Stimulated activated CD8-positive, alpha-beta memory T cell treated with anti-CD3 and anti-CD28 coated beads, Interleukin-2, amount 100 ng/mL, for 48 hours (primary cell): ENCODE measurements around the gene C9orf152.

Experiments used
- DNase-seq, 2 donors: peaks; one replicate each; pipeline ENCODE4 v3.0.0-alpha.2; 2020; ENCODE audit warnings: low read depth in 2 of 2

Gene C9orf152

DNA sequence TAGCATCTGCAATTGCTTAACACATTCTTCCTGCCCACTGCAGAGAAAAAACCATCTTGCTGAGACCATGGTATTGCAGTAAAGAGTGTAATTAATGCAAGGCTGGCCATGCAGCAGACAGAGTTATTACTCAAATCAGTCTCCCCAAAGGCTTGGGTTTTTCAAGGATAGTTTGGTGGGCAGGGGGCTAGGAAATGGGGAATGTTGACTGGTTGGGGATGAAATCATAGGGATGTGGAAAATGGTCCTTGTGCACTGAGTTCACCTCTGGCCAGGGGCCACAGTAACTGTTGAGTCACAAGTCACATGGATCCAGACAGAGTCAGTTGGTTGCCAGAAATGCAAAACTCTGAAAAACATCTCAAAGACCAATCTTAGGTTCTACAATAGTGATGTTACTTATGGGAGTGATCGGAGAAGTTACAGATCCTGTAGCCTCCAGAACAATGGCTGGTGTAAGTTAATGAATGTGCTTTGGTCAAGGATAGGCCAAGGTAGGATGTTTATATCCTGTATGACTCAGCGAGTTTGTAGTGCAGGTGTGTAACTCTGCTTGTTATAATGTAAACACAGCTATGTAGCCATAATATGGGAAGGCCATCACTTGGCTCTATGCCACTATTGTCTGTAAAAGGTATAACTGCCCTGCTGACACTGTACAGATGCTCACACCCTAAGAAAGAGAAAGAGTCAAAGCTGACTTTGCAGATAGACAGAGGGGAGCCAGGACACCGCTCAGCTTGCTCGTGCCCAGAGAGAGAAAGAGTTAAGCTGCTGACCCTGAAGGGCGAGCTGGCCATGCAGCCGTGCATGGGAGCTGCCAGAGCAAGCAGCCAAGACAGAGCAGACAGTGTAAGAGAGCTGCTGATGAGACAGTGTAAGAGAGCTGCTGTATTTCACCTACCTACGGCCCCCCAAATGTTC lies 27.2 kb downstream of the C9orf152 start:
- no peak for DNase-seq

- DNase-seq = no peak
Observed at GRCh38 chr9:110179734-110180133, 28.2 kb downstream of the C9orf152 start.

GRCh38 chr9:110178281-110178680 lies 29.7 kb downstream of the C9orf152 start:
- DNase-seq = no peak

GRCh38 chr9:110175275-110175968 lies 32.5 kb downstream of the C9orf152 start:
- DNase-seq = no peak

DNA sequence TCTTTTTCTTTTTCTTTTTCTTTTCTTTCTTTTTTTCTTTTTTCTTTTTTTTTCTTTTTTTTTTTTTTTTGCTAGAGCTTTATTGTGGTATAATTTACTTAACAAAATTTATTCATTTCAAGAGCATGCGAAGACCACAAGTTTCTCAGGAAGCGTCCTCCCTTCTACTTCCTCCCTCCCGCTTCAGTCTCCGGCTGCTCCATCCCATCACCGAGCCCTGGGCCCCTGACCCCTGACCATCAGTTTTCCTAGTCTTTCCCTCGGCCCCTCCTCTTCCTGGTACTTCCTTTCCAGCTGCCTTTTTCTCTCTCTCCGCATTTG lies 34.7 kb downstream of the C9orf152 start:
- no peak for DNase-seq

- DNase-seq = no peak
Observed at GRCh38 chr9:110170357-110171257, 37.4 kb downstream of the C9orf152 start.

- no peak for DNase-seq
Observed at GRCh38 chr9:110168486-110168885, 39.5 kb downstream of the C9orf152 start.

DNA sequence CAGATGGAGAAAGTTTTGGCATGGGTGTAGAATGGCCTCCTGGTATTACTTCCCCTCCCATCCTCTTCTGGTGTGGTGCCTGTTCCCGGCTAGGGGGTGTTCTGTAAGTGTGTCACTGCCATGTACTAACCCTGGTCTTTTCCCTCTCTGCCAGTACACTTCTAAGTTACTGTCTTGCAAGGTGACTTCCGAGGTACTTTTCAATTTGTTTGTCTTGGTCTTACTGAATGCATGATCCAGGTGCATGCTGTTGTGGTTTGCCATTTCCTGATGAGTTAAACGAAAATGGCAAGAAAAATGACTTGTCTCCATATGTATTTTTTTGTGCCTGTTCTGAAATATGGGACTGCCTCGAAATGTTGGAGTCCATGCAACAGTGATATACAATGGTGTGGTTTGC lies 46.0 kb downstream of the C9orf152 start:
- DNase-seq = no peak

DNA sequence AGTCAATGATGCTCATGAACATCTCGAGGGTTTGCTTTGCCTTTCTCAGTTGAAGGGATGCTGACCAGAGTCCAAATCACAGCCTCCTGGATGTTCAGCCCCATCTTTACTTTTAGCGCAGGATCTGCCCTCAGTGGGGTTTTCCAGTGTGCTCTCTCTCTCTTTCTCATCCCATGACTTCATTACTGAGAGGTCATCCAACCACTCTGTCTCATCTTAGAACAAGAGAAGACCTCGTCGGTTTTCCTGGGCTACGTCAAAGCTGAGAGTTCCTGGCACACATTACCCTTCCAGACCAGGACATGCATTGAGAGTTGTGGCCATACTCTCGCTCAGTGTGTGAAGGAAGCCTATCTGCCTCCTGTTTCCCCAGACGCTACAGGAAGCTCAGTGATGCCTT lies 47.3 kb downstream of the C9orf152 start:
- no peak for DNase-seq

DNA sequence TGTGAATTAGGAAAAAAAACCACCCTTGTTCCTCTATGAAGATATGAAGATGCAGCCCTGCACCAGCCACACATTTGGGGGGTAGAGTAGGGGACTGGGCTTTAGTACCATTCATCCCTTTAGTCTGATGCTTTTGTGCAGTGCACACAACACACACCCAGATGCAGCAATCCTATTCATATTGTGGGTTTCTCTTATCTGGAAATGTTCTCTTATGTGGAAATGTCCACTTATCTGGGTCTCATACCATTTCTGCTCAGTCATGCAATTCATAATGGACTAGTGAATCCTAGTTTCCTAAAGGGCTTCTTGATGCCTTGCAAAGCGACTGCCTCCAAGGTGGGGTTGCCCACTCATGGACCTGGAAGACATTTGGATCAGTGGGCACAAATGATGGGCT lies 47.8 kb downstream of the C9orf152 start:
- DNase-seq = no peak

DNA sequence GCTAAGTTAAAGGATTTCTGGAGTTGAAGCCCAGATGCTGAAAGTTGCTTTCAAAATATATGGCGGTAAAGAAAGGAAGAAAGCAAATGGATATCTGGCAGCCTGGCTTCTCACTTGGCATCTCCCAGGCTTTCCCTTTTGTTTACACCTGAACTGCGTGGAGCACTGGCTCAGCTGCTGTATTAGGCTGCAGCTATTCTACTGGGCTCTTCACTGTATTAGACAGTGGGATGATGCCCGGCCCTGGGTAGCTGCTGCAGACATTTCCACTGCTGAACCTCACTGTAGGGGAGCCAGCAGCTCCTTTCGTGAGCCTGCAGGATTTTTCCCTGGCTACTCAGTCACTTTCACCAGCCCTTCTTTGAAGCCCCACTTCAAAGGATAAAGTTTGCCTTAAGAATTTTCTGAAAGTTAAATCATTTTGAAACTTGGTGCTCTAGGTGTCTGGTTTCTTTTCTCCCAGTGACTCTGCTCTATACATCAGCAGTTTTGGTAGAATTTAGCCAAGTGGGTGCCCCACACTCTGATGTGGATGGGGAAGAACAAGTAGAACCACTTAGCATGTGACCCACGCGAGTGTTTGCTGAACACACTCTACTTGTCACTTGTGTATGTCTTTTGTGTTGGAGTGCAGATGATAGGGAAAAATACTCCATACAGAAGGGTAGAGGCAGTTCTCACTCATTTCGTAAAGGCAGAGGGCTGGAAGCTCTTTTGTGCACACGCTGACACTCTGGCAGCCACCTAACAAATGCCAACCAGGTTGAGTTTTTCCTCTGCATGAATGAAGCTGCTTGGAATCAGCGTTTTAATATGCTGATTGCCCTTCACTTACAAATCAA lies 49.9 kb downstream of the C9orf152 start:
- DNase-seq = no peak

DNA sequence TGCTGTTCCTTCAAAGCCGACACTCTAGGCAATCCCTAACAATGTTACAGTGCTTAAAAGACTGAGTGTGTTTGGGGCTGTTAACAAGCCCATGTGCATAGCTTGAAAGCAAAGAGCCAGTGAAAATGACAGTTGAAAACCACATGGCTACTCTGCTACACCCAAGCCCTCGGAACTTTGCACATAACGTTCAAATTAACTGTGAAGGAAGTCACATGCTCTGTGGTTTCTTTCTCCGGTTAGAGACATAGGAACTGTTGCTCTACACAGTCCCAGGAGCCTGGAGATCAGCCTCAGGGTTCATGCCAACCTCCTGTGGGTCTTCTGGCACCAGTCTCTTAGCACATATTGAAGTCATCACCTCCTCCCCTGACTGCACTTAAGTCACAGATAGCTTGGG lies 51.1 kb downstream of the C9orf152 start:
- DNase-seq = no peak

DNA sequence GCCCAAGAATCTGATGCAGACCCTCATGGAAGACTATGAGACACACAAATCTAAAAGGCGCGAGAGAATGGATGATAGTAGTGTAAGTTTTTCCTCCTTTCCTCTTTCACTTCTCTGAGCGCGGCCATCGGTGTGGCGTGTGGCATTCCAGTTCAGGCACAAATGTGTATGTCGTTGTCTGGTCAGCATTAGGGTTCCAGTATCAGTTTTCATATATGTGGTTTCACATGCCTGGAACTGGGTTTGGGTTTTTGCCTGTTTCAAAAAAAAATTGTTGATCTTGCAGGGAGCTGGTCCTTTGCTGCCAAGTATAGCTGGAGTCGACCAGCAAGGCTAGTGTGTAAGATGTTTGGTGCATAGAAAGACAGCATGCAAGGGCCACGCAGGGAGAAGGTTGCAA lies 51.5 kb downstream of the C9orf152 start:
- DNase-seq = no peak

- DNase-seq = no peak
Observed at GRCh38 chr9:110155751-110156150, 52.2 kb downstream of the C9orf152 start.

GRCh38 chr9:110153431-110153830 lies 54.5 kb downstream of the C9orf152 start:
- no peak for DNase-seq

- no peak for DNase-seq
Observed at GRCh38 chr9:110152704-110153374, 55.1 kb downstream of the C9orf152 start.
